HS-27A (cell line): ENCODE measurements around the gene RIN3.
A peak's percentile ranks its signal among the peaks of the same experiment; 100 is the strongest.

Experiments used
- DNase-seq: peaks from one replicate; pipeline ENCODE4 v3.0.0-alpha.2; 2012; ENCODE audit warnings: low read depth, missing footprints

RIN3 gene

GRCh38 chr14:92575061-92575747 is 61.6 kb downstream of the RIN3 start:
- no peak for DNase-seq

GRCh38 chr14:92575748-92576303 is 62.2 kb downstream of the RIN3 start:
- DNase-seq, result no peak

- DNase-seq, result no peak
Observed at GRCh38 chr14:92577321-92577742, 63.8 kb downstream of the RIN3 start.

- DNase-seq, result no peak
Observed at GRCh38 chr14:92578511-92578910, 64.9 kb downstream of the RIN3 start.

- no peak for DNase-seq
Observed at GRCh38 chr14:92579244-92579936, 65.8 kb downstream of the RIN3 start.

- no peak for DNase-seq
Observed at GRCh38 chr14:92581206-92581605, 67.6 kb downstream of the RIN3 start.

GRCh38 chr14:92581966-92582566 is 68.5 kb downstream of the RIN3 start:
- DNase-seq, result no peak

- no peak for DNase-seq
Observed at GRCh38 chr14:92582706-92583452, 69.3 kb downstream of the RIN3 start.

GRCh38 chr14:92584220-92584619 is 70.6 kb downstream of the RIN3 start:
- DNase-seq, result no peak

- no peak for DNase-seq
Observed at GRCh38 chr14:92584816-92585215, 71.2 kb downstream of the RIN3 start.

- peak; percentile 66 for DNase-seq
Observed at GRCh38 chr14:92585981-92586937, 72.7 kb downstream of the RIN3 start.

GRCh38 chr14:92586963-92587699 is 73.5 kb downstream of the RIN3 start:
- no peak for DNase-seq

- DNase-seq, result no peak
Observed at GRCh38 chr14:92587700-92588085, 74.1 kb downstream of the RIN3 start.

GRCh38 chr14:92589213-92589852 is 75.8 kb downstream of the RIN3 start:
- DNase-seq, result no peak

GRCh38 chr14:92590176-92590575 is 76.6 kb downstream of the RIN3 start:
- no peak for DNase-seq

GRCh38 chr14:92590941-92591340 is 77.4 kb downstream of the RIN3 start:
- no peak for DNase-seq

GRCh38 chr14:92591346-92591745 is 77.8 kb downstream of the RIN3 start:
- DNase-seq, result no peak

- no peak for DNase-seq
Observed at GRCh38 chr14:92595267-92595666, 81.7 kb downstream of the RIN3 start.

- no peak for DNase-seq
Observed at GRCh38 chr14:92596331-92596907, 82.8 kb downstream of the RIN3 start.
